ENCODE results near the gene MAP2. TPM values are rescaled to one million over a fixed set of nuclear protein-coding genes. Genes with fewer than 3 reads are reported as not detected.

MAP2 gene
- total and polyA plus RNA-seq, 2 of the 8 experiments (the other 6 are each of a cell fraction or from before 2014, with no cell fraction given): 5.9 to 9.4 TPM

GRCh38 chr2:209556354-209556961 lies 132.6 kb downstream of the MAP2 start:
- H3K4ac ChIP-seq (replicated peaks; ENCODE audit: insufficient read length, low read depth, low read length): no peak overlapping the region
- H2AFZ ChIP-seq (ENCODE audit: low read length): no peak overlapping the region
- FAIRE-seq (peak; percentile 50), DNase-seq (ENCODE audit: low read depth in 1 of 2, low spot score in 2 of 2) (no peak)
- ChIA-PET POLR2A (ENCODE audit: partially characterized antibody) (no interaction called here), CTCF (ENCODE audit: partially characterized antibody) (interaction anchor here (0.6 to 1.9 kb wide), 12 partner anchors 14 to 350 kb away, joined by 3 to 9 read pairs (median 4); partner anchors contain the start of gene MAP2)
- no peak overlapping the region for H4K91ac ChIP-seq (replicated peaks; ENCODE audit: insufficient read length, low read length)
- H4K20me1 ChIP-seq (replicated peaks in 1 of 2; ENCODE audit: control insufficient read depth in 1 of 2, insufficient read depth in 2 of 2, low read length in 2 of 2): no peaks in the 10 kb centered on the region
- H2BK120ac ChIP-seq (replicated peaks; ENCODE audit: low read depth, low read length): no peak overlapping the region
- H3K56ac ChIP-seq (replicated peaks; ENCODE audit: insufficient read length, low read depth, low read length): no peak overlapping the region
- H3K4me2 ChIP-seq (ENCODE audit: insufficient read depth in 1 of 2, low read depth in 2 of 2, low read length in 2 of 2): no peak overlapping the region
- H3K9me3 ChIP-seq (ENCODE audit: insufficient read depth in 2 of 2, low read depth in 1 of 2, low read length in 1 of 2): no peaks in the 10 kb centered on the region
- H3K4me3 ChIP-seq (ENCODE audit: extremely low read depth in 1 of 4, insufficient read depth in 2 of 4, low read depth in 3 of 4, low read length in 4 of 4): no peak overlapping the region
- no peak overlapping the region for H3K23ac ChIP-seq (ENCODE audit: insufficient read length)
- H2BK5ac ChIP-seq (ENCODE audit: low read depth, low read length): no peak overlapping the region
- no peak overlapping the region for H3K27ac ChIP-seq (ENCODE audit: low read depth, low read length)
- no peak overlapping the region for H3K18ac ChIP-seq (ENCODE audit: extremely low read depth, low read length)
- H3K14ac ChIP-seq (ENCODE audit: insufficient read length): no peak overlapping the region
- no peak overlapping the region for H2BK15ac ChIP-seq (ENCODE audit: low read length)
- no peak overlapping the region for H3K9ac ChIP-seq (replicated peaks in 1 of 4; ENCODE audit: extremely low read depth in 1 of 4, low read depth in 3 of 4, low read length in 3 of 4)
- 78% methylated on average over 4 of the region's 4 CpGs; no CpG with 5 or more reads in 1 of the 2 experiments for WGBS, 2 experiments (ENCODE audit: extremely low coverage in 1 of 2, insufficient coverage in 1 of 2, insufficient read length in 1 of 2, insufficient replicate concordance in 2 of 2, low coverage in 1 of 2, low lambda C conversion rate in 2 of 2, missing lambda C conversion rate in 1 of 2)
- no peak overlapping the region for H2BK20ac ChIP-seq (ENCODE audit: low read length)
- no peaks in the 10 kb centered on the region for H3K4me1 ChIP-seq (replicated peaks in 1 of 4; ENCODE audit: control insufficient read depth in 3 of 4, insufficient read depth in 4 of 4, low read length in 3 of 4)
- no peaks in the 10 kb centered on the region for H3K27me3 ChIP-seq (replicated peaks in 1 of 4; ENCODE audit: control insufficient read depth in 3 of 4, extremely low read depth in 1 of 4, insufficient read depth in 3 of 4, low read length in 3 of 4)
- H3K79me2 ChIP-seq (ENCODE audit: control insufficient read depth in 1 of 2, insufficient read depth in 2 of 2, low read length in 2 of 2): no peaks in the 10 kb centered on the region
- no peaks in the 10 kb centered on the region for H3K36me3 ChIP-seq (ENCODE audit: control insufficient read depth in 2 of 4, insufficient read depth in 4 of 4, low read length in 3 of 4)
- no peak overlapping the region for H4K5ac ChIP-seq (ENCODE audit: insufficient read length, low read depth, low read length)
- no peaks in the 10 kb centered on the region for H3K79me1 ChIP-seq (ENCODE audit: low read depth, low read length)
- no peak overlapping the region for H4K8ac ChIP-seq (ENCODE audit: extremely low read depth, insufficient read depth, low read length)
- H3K23me2 ChIP-seq (ENCODE audit: low read depth, low read length): no peaks in the 10 kb centered on the region
- no peak overlapping the region for H2AK5ac ChIP-seq (ENCODE audit: low read depth, low read length)
- H2BK12ac ChIP-seq (ENCODE audit: low read depth, low read length): no peak overlapping the region
- TF ChIP-seq RAD21 (IDR thresholded peaks at IDR 0.05 in 1 of 2, conservative IDR thresholded peaks at IDR 0.05 in 1 of 2; ENCODE audit: low read depth in 2 of 2, low read length in 2 of 2) (peak; percentile 70 to 80), CTCF (IDR thresholded peaks at IDR 0.05; ENCODE audit: control extremely low read depth in 1 of 3, insufficient read depth in 1 of 3, low read depth in 1 of 3, low read length in 3 of 3) (peak in 2 of 3 experiments; percentile 46 to 58; a peak in 2 of 4 replicates), SUZ12 (IDR thresholded peaks at IDR 0.05; ENCODE audit: low read length) (no peak)

Data from H1 (cell line).